ENCODE results near the gene BAZ2B. TPM values are rescaled to one million over a fixed set of nuclear protein-coding genes. Genes with fewer than 3 reads are reported as not detected.

Gene BAZ2B, protein sequence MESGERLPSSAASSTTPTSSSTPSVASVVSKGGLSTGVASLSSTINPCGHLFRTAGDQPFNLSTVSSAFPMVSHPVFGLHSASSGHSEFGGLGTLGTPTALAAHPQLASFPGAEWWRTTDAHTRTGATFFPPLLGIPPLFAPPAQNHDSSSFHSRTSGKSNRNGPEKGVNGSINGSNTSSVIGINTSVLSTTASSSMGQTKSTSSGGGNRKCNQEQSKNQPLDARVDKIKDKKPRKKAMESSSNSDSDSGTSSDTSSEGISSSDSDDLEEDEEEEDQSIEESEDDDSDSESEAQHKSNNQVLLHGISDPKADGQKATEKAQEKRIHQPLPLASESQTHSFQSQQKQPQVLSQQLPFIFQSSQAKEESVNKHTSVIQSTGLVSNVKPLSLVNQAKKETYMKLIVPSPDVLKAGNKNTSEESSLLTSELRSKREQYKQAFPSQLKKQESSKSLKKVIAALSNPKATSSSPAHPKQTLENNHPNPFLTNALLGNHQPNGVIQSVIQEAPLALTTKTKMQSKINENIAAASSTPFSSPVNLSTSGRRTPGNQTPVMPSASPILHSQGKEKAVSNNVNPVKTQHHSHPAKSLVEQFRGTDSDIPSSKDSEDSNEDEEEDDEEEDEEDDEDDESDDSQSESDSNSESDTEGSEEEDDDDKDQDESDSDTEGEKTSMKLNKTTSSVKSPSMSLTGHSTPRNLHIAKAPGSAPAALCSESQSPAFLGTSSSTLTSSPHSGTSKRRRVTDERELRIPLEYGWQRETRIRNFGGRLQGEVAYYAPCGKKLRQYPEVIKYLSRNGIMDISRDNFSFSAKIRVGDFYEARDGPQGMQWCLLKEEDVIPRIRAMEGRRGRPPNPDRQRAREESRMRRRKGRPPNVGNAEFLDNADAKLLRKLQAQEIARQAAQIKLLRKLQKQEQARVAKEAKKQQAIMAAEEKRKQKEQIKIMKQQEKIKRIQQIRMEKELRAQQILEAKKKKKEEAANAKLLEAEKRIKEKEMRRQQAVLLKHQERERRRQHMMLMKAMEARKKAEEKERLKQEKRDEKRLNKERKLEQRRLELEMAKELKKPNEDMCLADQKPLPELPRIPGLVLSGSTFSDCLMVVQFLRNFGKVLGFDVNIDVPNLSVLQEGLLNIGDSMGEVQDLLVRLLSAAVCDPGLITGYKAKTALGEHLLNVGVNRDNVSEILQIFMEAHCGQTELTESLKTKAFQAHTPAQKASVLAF (N-terminal part only)
- 10 to 100 TPM; 30.8 to 57.2 (median 45.5) TPM for total RNA-seq
- polyA plus RNA-seq, result 10 to 100 TPM in 1 of 2 donors, 1 to 10 TPM in 1; 6.8 to 39.6 TPM
- long read RNA-seq, donor 1, partial matches to known transcripts, result 6 of 23 reads
- long read RNA-seq, donor 1, other reads (novel, unspliced or antisense), result 17 of 23 reads
- long read RNA-seq, donor 2, partial matches to known transcripts, result 9 of 24 reads
- long read RNA-seq, donor 2, other reads (novel, unspliced or antisense), result 15 of 24 reads
- long read RNA-seq, donor 3, partial matches to known transcripts, result 8 of 28 reads
- long read RNA-seq, donor 3, other reads (novel, unspliced or antisense), result 20 of 28 reads

GRCh38 chr2:159616286-159616701, at the start of gene BAZ2B:
TSS of gene BAZ2B (minus strand) at chr2:159616548. CDS start at chr2:159478719, 137,829 bp downstream.
- DNase-seq (peak in 1 of 2 donors; percentile 61), ATAC-seq (peak; percentile 46 to 74 (median 64))
- no peaks in the 10 kb centered on the region for H3K27me3 ChIP-seq
- 0% methylated on average over 6 of the region's 6 CpGs for WGBS, 2 donors
- H3K4me3 ChIP-seq, result peak within 1 kb of the TSS; percentile 57 to 81 (median 74)
- no peak for TF ChIP-seq CTCF (IDR thresholded peaks at IDR 0.05)
- no peaks in the 10 kb centered on the region for H3K9me3 ChIP-seq
- peaks cover 0 to 57% (median 38%) of the 10 kb centered on the region in 9 donors for H3K4me1 ChIP-seq
- H3K27ac ChIP-seq, result peak within 1 kb of the TSS; percentile 94 to 100 (median 98)
- intact Hi-C loops (cut with DNase I), result loop anchor here in 4 of 10 donors (2.0 to 10.0 kb wide), 6 partner anchors 96 to 189 kb away; partner anchors contain the start of gene MARCHF7 (in 4 of the 4)
- no peaks in the 10 kb centered on the region for H3K36me3 ChIP-seq

DNA sequence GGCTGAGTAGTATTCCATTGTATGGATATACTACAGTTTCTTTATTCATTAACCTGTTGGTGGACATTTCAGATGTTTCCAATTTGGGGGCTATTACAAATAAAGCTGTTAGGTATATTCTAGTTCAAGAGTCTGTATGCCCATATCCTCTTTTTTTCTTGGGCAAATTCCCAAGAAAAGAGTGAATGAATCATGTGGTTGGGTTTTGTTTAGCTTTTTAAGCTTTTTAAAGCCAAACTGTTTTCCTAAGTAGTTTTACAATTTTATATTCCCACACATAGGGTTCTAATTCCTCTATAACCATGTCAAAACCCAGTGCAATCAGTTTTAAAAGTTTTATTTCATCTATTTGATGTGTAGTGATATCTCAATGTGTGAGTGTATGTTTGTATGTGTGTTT, 44.9 kb upstream of the BAZ2B start:
- peaks cover 0 to 4% (median 0%) of the 10 kb centered on the region in 9 donors for H3K36me3 ChIP-seq
- H3K4me1 ChIP-seq, result peaks cover 0 to 22% (median 0%) of the 10 kb centered on the region in 9 donors
- H3K27ac ChIP-seq, result no peak overlapping the region
- no peak overlapping the region for H3K4me3 ChIP-seq
- intact Hi-C loops (cut with DNase I), result no loop called here
- DNase-seq (no peak), ATAC-seq (no peak)
- peaks cover 0 to 11% (median 0%) of the 10 kb centered on the region in 11 donors for H3K9me3 ChIP-seq
- H3K27me3 ChIP-seq, result no peaks in the 10 kb centered on the region
- no peak for TF ChIP-seq CTCF (IDR thresholded peaks at IDR 0.05)

- intact Hi-C loops (cut with DNase I), result no loop called here
- Histone ChIP-seq H3K4me1 (peaks cover 0 to 22% (median 0%) of the 10 kb centered on the region in 9 donors), H3K9me3 (peaks cover 0 to 20% (median 7%) of the 10 kb centered on the region in 11 donors), H3K27me3 (no peaks in the 10 kb centered on the region), H3K36me3 (no peaks in the 10 kb centered on the region), H3K27ac (peak overlapping the region in 1 of 10 donors; percentile 54), H3K4me3 (no peak overlapping the region)
- WGBS, 2 donors, result 85 to 93% methylated on average over 6 of the region's 6 CpGs
- no peak for DNase-seq
- ATAC-seq, result peak in 4 of 8 donors; percentile 28 to 77 (median 50)
- no peak for TF ChIP-seq CTCF (IDR thresholded peaks at IDR 0.05)
Observed at GRCh38 chr2:159658881-159659873, 42.8 kb upstream of the BAZ2B start.

Measured in heart right ventricle (tissue), 16 donors.